ENCODE measurements around the gene DPH6. TPM values are rescaled to one million over a fixed set of nuclear protein-coding genes. Genes with fewer than 3 reads are reported as not detected.

Gene DPH6
- total RNA-seq, 1 donor from 2014 or later = 10.7 TPM

GRCh38 chr15:35496585-35496984 is 49.4 kb downstream of the DPH6 start:
- no peak for DNase-seq (ENCODE audit: low spot score)
- Mint-ChIP-seq H3K9me3 (no peaks in the 10 kb centered on the region), H3K27me3 (ENCODE audit: insufficient read depth) (no peaks in the 10 kb centered on the region), H3K4me1 (ENCODE audit: low read depth) (no peaks in the 10 kb centered on the region), H3K27ac (no peak overlapping the region), H3K4me3 (no peak overlapping the region), H3K36me3 (ENCODE audit: low read depth) (no peaks in the 10 kb centered on the region)
- intact Hi-C loops (cut with micrococcal nuclease) = no loop called here

- intact Hi-C loops (cut with micrococcal nuclease) = no loop called here
- H3K4me3 Mint-ChIP-seq = no peak overlapping the region
- DNase-seq (ENCODE audit: low spot score) = no peak
- no peak overlapping the region for H3K27ac Mint-ChIP-seq
- no peaks in the 10 kb centered on the region for H3K36me3 Mint-ChIP-seq (ENCODE audit: low read depth)
- no peaks in the 10 kb centered on the region for H3K27me3 Mint-ChIP-seq (ENCODE audit: insufficient read depth)
- H3K9me3 Mint-ChIP-seq = no peaks in the 10 kb centered on the region
- H3K4me1 Mint-ChIP-seq (ENCODE audit: low read depth) = no peaks in the 10 kb centered on the region
Measured at GRCh38 chr15:35495080-35495479, 50.9 kb downstream of the DPH6 start.

- Mint-ChIP-seq H3K36me3 (ENCODE audit: low read depth) (peaks cover 8% of the 10 kb centered on the region), H3K27me3 (ENCODE audit: insufficient read depth) (no peaks in the 10 kb centered on the region), H3K27ac (no peak overlapping the region), H3K9me3 (peaks cover 10% of the 10 kb centered on the region), H3K4me3 (no peak overlapping the region), H3K4me1 (ENCODE audit: low read depth) (no peaks in the 10 kb centered on the region)
- intact Hi-C loops (cut with micrococcal nuclease) = no loop called here
- DNase-seq (ENCODE audit: low spot score) = no peak
Measured at GRCh38 chr15:35491999-35492398, 54.0 kb downstream of the DPH6 start.

- no peak for DNase-seq (ENCODE audit: low spot score)
- H3K9me3 Mint-ChIP-seq = peaks cover 17% of the 10 kb centered on the region
- H3K27me3 Mint-ChIP-seq (ENCODE audit: insufficient read depth) = no peaks in the 10 kb centered on the region
- intact Hi-C loops (cut with micrococcal nuclease) = no loop called here
- H3K27ac Mint-ChIP-seq = no peak overlapping the region
- H3K4me3 Mint-ChIP-seq = no peak overlapping the region
- H3K4me1 Mint-ChIP-seq (ENCODE audit: low read depth) = no peaks in the 10 kb centered on the region
- H3K36me3 Mint-ChIP-seq (ENCODE audit: low read depth) = peaks cover 11% of the 10 kb centered on the region
Measured at GRCh38 chr15:35491173-35491572, 54.8 kb downstream of the DPH6 start.

GRCh38 chr15:35490511-35490910 is 55.5 kb downstream of the DPH6 start:
- no peak overlapping the region for H3K4me3 Mint-ChIP-seq
- no peak for DNase-seq (ENCODE audit: low spot score)
- no peaks in the 10 kb centered on the region for H3K27me3 Mint-ChIP-seq (ENCODE audit: insufficient read depth)
- intact Hi-C loops (cut with micrococcal nuclease) = no loop called here
- H3K27ac Mint-ChIP-seq = no peak overlapping the region
- peaks cover 21% of the 10 kb centered on the region for H3K9me3 Mint-ChIP-seq
- no peaks in the 10 kb centered on the region for H3K4me1 Mint-ChIP-seq (ENCODE audit: low read depth)
- H3K36me3 Mint-ChIP-seq (ENCODE audit: low read depth) = peaks cover 12% of the 10 kb centered on the region

DNA sequence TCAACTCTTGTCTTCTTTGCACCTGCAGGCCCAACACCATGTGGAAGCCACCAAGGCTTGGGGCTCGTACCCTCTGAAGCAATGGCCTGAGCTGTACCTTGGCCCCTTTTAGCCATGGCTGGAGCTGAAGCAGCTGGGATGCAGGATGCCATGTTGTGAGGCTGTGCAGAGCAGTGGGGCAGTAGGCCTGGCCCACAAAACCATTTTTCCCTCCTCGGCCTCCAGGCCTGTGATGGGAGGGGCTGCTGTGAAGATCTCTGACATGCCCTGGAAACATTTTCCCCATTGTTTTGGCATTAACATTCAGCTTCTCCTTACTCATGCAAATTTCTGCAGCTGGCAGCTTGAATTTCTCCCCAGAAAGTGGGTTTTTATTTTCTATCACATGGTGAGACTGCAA is 58.5 kb downstream of the DPH6 start:
- Mint-ChIP-seq H3K27me3 (ENCODE audit: insufficient read depth) (no peaks in the 10 kb centered on the region), H3K4me3 (no peak overlapping the region), H3K27ac (no peak overlapping the region), H3K4me1 (ENCODE audit: low read depth) (no peaks in the 10 kb centered on the region), H3K9me3 (peaks cover 21% of the 10 kb centered on the region), H3K36me3 (ENCODE audit: low read depth) (peaks cover 12% of the 10 kb centered on the region)
- no peak for DNase-seq (ENCODE audit: low spot score)
- intact Hi-C loops (cut with micrococcal nuclease) = no loop called here

GRCh38 chr15:35486296-35486695 is 59.7 kb downstream of the DPH6 start:
- no peak overlapping the region for H3K27ac Mint-ChIP-seq
- H3K36me3 Mint-ChIP-seq (ENCODE audit: low read depth) = peaks cover 12% of the 10 kb centered on the region
- intact Hi-C loops (cut with micrococcal nuclease) = no loop called here
- no peaks in the 10 kb centered on the region for H3K27me3 Mint-ChIP-seq (ENCODE audit: insufficient read depth)
- peaks cover 21% of the 10 kb centered on the region for H3K9me3 Mint-ChIP-seq
- no peak for DNase-seq (ENCODE audit: low spot score)
- H3K4me3 Mint-ChIP-seq = no peak overlapping the region
- H3K4me1 Mint-ChIP-seq (ENCODE audit: low read depth) = no peaks in the 10 kb centered on the region

DNA sequence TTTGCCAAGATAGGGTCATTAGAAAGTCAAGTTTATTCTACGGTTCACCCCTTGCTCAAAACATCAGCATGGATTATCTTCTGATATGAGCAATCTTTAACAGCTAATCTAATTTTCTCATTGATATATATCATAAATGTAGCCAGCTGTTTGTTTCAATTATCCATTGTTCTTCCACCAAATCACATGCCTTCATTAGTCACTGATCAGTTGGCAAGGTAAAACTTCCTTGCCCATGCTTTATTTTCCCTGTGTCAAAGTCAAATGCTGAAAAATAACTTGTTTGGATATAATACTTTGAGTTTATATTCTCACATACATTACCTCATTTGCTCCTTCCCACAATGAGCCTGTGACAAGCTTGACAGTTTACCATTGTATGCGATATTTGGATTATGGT is 60.6 kb downstream of the DPH6 start:
- H3K4me1 Mint-ChIP-seq (ENCODE audit: low read depth) = no peaks in the 10 kb centered on the region
- DNase-seq (ENCODE audit: low spot score) = no peak
- H3K36me3 Mint-ChIP-seq (ENCODE audit: low read depth) = peaks cover 12% of the 10 kb centered on the region
- H3K4me3 Mint-ChIP-seq = no peak overlapping the region
- H3K27ac Mint-ChIP-seq = no peak overlapping the region
- no peaks in the 10 kb centered on the region for H3K27me3 Mint-ChIP-seq (ENCODE audit: insufficient read depth)
- intact Hi-C loops (cut with micrococcal nuclease) = no loop called here
- H3K9me3 Mint-ChIP-seq = peaks cover 21% of the 10 kb centered on the region

DNA sequence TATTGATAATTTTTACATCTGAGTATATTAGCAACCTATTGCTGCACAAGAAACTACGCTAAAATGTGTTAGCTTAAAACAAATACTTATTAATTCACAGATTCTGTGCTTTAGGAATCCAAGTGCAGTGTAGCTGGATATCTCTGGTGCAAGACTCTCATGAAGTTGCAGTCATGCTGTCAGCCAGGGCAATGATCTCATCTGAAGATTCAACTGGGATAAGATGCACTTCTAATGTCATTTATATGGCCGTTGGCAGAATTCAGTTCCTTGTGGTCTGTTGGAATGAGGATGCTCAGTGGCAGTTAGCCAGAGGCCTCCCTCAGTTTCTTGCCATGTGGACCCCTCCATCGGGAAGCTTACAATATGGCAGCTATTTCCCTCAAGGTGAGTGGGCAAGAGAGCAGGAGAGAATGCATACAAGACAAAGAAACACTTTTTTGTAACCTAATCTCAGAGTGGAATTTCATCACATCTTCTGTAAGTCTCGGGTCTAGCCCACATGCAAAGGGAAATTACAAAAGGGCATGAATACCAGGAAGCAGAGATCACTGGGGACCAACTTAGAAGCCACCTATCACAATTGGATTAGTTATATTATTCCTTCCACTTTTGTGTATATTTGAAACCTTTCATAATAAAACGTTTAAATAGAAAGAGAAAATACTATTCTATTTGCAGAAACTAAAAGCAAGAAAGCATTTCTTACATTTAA is 61.6 kb downstream of the DPH6 start:
- intact Hi-C loops (cut with micrococcal nuclease) = no loop called here
- Mint-ChIP-seq H3K4me1 (ENCODE audit: low read depth) (no peaks in the 10 kb centered on the region), H3K36me3 (ENCODE audit: low read depth) (peaks cover 12% of the 10 kb centered on the region), H3K27ac (no peak overlapping the region), H3K4me3 (no peak overlapping the region), H3K27me3 (ENCODE audit: insufficient read depth) (no peaks in the 10 kb centered on the region), H3K9me3 (peaks cover 21% of the 10 kb centered on the region)
- DNase-seq (ENCODE audit: low spot score) = no peak

- H3K4me1 Mint-ChIP-seq (ENCODE audit: low read depth) = no peaks in the 10 kb centered on the region
- H3K4me3 Mint-ChIP-seq = no peak overlapping the region
- H3K27me3 Mint-ChIP-seq (ENCODE audit: insufficient read depth) = no peaks in the 10 kb centered on the region
- intact Hi-C loops (cut with micrococcal nuclease) = no loop called here
- peaks cover 4% of the 10 kb centered on the region for H3K36me3 Mint-ChIP-seq (ENCODE audit: low read depth)
- H3K27ac Mint-ChIP-seq = no peak overlapping the region
- DNase-seq (ENCODE audit: low spot score) = no peak
- peaks cover 12% of the 10 kb centered on the region for H3K9me3 Mint-ChIP-seq
Measured at GRCh38 chr15:35481992-35482391, 64.0 kb downstream of the DPH6 start.

GRCh38 chr15:35481064-35481463 is 64.9 kb downstream of the DPH6 start:
- Mint-ChIP-seq H3K27ac (no peak overlapping the region), H3K9me3 (peaks cover 4% of the 10 kb centered on the region), H3K36me3 (ENCODE audit: low read depth) (no peaks in the 10 kb centered on the region), H3K4me3 (no peak overlapping the region), H3K27me3 (ENCODE audit: insufficient read depth) (no peaks in the 10 kb centered on the region), H3K4me1 (ENCODE audit: low read depth) (no peaks in the 10 kb centered on the region)
- no peak for DNase-seq (ENCODE audit: low spot score)
- intact Hi-C loops (cut with micrococcal nuclease) = no loop called here

DNA sequence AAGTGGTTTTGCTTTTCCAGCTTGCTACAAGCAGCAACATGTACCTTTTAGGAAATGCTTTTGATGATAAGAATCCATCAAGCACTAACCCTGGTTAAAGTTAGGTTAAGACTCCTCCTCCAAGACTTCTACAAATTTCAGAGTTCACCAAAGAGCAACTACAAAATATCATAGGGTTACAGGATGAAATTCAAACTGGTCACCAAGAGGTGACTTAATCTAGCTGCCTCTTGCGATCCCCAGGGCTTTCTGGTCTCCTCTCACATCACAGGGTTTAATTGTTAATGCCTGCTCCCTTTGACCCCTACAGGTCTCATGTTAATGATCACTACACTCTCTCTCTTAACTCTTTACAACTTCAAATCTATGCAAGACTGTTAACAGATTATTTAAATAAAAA is 66.5 kb downstream of the DPH6 start:
- intact Hi-C loops (cut with micrococcal nuclease) = no loop called here

DNA sequence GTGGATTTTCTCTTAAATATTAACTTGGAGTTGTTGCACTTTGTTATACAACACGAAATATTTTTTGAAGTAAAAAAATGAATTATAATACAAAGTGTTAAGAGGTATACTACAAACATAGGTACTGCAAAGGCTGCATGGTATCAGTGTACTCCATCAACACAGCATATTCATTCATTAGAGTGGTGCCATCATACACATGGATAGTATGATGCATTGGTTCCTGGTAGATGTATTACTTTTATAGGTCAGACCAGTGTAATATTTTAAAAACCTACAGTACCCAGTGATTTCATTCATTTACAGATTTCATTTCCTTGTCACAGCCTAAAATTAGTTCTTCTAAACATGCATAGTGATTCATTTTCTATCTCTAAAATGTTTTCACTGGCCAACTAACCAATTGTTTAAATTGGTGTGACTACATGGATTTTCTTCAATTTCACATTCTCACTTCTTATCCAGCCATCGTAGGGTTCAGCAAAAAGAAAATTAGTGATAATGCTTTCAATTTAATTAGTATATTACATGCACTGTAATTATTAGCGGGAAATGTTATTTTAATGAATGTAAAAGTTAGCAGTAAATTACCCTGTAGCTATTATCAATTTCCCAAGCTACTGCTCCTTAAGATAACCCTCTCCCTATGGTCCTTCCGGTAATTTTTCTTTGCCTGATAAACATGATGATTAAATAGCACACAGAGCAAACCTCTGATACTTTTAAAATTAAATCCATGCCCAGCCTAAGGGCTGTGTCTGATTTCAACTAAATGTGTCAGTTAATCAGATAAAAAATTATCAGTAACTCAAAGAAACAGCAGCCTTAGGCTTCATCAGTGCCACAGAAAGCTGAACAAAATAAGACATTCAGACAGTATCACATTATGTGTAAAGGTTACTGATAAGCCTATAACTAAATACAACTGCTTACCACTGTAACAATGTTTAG is 68.4 kb downstream of the DPH6 start:
- no peaks in the 10 kb centered on the region for H3K9me3 Mint-ChIP-seq
- no peak overlapping the region for H3K4me3 Mint-ChIP-seq
- no peaks in the 10 kb centered on the region for H3K4me1 Mint-ChIP-seq (ENCODE audit: low read depth)
- no peaks in the 10 kb centered on the region for H3K36me3 Mint-ChIP-seq (ENCODE audit: low read depth)
- H3K27ac Mint-ChIP-seq = no peak overlapping the region
- no peaks in the 10 kb centered on the region for H3K27me3 Mint-ChIP-seq (ENCODE audit: insufficient read depth)
- intact Hi-C loops (cut with micrococcal nuclease) = no loop called here
- no peak for DNase-seq (ENCODE audit: low spot score)

More for the DNA sequence above, 66.5 kb downstream of the DPH6 start:
- DNase-seq (ENCODE audit: low spot score) = no peak
- H3K27ac Mint-ChIP-seq = no peak overlapping the region
- H3K4me3 Mint-ChIP-seq = no peak overlapping the region
- no peaks in the 10 kb centered on the region for H3K4me1 Mint-ChIP-seq (ENCODE audit: low read depth)
- H3K9me3 Mint-ChIP-seq = no peaks in the 10 kb centered on the region
- no peaks in the 10 kb centered on the region for H3K27me3 Mint-ChIP-seq (ENCODE audit: insufficient read depth)
- no peaks in the 10 kb centered on the region for H3K36me3 Mint-ChIP-seq (ENCODE audit: low read depth)

All from activated T-helper 1 cell treated with anti-CD3 and anti-CD28 coated beads, Interleukin-12 subunit alpha, Interleukin-12 subunit beta, Interleukin-2, Interleukin-4 antibody, amounts not matched to agents 30 ng/mL and 10 ng/mL and 1 ng/mL, durations not matched to agents 14 hours and 24 hours and 36 hours (primary cell).